GM20000 (cell line): ENCODE data around the gene BRCA1.
"Not testable (repeated sequence)": the region's sequence is repeated elsewhere in the genome, so short reads cannot be mapped to it uniquely, and the experiment has no call there.

Experiments used
- DNase-seq: peaks from one replicate; pipeline ENCODE4 v3.0.0; 2012; ENCODE audit warnings: low spot score
- TF ChIP-seq, protein P1 (sequence below): IDR thresholded peaks from 2 replicates; pipeline ENCODE4 v1.5.1; 2012; ENCODE audit warnings: mild to moderate bottlenecking, control low read depth; ENCODE audit errors: extremely low read depth, missing control alignments

Gene BRCA1

DNA sequence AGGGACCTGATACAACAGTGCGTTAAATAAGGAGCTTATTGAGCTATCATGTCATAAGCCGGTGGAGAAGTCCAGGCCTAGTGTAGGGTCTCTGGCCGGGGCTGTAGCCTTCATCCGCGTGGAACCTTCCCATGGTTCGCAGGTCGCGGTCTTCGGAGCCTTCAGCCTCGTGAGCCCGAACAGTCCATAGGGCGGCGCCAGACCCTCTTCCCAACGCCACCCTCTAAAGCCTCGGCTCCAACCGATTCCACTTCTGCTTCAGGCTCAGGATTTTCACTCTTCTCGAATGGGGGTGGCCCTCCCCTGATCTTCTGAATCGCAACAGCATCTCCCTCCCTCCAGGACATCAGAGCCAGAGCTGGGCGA, 10.3 kb upstream of the BRCA1 start:
- no peak for DNase-seq
- TF ChIP-seq, protein P1, sequence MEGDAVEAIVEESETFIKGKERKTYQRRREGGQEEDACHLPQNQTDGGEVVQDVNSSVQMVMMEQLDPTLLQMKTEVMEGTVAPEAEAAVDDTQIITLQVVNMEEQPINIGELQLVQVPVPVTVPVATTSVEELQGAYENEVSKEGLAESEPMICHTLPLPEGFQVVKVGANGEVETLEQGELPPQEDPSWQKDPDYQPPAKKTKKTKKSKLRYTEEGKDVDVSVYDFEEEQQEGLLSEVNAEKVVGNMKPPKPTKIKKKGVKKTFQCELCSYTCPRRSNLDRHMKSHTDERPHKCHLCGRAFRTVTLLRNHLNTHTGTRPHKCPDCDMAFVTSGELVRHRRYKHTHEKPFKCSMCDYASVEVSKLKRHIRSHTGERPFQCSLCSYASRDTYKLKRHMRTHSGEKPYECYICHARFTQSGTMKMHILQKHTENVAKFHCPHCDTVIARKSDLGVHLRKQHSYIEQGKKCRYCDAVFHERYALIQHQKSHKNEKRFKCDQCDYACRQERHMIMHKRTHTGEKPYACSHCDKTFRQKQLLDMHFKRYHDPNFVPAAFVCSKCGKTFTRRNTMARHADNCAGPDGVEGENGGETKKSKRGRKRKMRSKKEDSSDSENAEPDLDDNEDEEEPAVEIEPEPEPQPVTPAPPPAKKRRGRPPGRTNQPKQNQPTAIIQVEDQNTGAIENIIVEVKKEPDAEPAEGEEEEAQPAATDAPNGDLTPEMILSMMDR = no peak

DNA sequence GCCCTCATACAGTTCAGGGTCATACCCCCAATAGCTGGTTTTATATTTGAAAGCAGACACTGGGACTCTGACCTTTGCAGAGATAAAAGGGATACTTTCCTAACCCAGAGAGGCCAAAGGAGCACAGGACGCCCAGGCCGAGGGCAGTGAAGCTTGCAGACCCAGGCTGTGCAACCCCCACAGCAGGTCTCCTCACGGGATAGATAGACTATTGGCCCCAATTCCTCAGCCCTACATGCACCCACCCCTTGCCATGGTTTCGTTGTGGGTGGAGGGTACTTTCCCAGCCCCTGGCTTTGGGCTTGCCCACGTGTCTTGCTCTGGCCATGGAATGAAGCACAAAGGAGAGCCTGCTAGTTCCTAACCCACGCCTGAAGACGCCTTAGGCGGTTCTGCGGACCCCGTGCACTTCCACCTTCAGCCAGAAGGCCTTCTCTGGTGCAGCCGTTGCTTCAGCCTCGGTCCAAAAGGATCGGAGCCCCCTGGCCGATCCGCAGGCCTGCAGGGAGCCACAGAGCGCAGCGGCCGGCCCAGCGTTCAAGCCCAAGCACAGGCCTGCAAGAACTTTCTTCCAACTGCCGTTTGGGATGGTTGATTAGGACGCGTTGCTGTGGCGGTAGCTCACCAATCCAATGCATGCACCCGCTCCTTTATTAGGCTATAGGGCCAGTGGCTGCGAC, 9.8 kb upstream of the BRCA1 start:
- TF ChIP-seq, protein P1 = no peak

DNA sequence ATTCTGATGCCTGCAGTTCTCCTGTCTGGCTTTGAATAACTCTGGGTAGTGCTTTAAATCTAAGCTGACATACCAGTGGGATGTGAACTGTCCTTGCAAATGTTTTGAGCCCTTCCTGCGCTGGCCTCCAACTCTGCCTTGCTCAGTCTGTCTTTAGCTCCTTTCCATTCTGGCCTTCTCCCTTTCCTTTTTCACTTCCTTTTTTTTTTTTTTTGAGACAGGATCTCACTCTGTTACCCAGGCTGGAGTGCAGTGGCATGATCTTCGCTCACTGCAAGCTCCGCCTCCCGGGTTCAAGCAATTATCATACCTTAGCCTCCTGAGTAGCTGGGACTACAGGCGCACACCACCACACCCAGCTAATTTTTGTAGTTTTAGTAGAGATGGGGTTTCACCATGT, 8.3 kb upstream of the BRCA1 start:
- not testable (repeated sequence) for DNase-seq

More for the DNA sequence above, 9.8 kb upstream of the BRCA1 start:
- no peak for DNase-seq

DNA sequence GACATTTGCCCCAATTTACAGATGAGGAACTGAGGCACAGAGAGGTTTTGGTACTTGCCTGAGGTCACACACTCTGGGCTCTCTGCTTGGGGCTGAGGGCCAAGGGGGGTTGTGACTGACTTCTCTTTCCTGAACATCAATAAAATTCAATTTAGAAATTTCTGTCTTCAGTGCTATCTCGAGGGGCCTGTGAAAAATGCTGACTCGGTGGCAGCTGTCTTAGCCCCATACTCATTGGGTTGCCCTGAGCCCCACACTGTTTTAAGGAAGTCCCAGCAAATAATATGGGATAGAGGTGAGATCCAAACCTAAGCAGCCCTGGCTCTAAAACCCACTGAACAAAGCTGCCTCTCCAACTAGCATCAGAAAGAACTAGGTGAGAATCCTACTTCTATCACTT, 7.0 kb upstream of the BRCA1 start:
- TF ChIP-seq, protein P1 = no peak
- no peak for DNase-seq

DNA sequence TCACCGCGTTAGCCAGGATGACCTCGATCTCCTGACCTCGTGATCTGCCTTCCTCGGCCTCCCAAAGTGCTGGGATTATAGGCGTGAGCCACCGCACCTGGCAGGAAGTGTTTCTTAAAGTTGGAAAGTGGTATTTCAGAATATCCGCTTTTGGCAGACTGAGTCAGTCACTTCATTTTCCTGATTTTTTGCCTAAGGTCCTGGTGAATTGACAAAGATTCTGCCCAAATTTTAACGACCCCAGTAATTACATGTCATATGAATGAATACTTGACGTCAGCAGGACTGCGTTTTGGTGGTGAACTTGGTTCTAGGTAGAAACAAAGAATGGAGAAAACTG, 4.5 kb upstream of the BRCA1 start:
- TF ChIP-seq, protein P1 = no peak
- no peak for DNase-seq

DNA sequence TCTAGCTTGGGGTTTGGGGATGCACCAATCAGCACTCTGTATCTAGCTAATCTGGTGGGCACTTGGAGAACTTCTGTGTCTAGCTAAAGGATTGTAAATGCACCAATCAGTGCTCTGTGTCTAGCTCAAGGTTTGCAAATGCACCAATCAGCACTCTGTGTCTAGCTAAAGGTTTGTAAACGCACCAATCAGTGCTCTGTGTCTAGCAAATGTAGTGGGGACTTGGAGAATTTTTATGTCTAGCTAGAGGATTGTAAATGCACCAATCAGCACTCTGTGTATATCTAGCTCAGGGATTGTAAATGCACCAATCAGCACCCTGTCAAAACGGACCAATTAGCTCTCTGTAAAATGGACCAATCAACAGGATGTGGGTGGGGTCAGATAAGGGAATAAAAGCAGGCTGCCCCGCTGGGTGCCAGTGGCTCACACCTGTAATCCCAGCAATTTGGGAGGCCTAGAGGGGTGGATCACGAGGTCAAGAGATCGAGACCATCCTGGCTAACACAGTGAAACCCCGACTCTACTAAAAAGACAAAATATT, 2.2 kb upstream of the BRCA1 start:
- DNase-seq = not testable (repeated sequence)

DNA sequence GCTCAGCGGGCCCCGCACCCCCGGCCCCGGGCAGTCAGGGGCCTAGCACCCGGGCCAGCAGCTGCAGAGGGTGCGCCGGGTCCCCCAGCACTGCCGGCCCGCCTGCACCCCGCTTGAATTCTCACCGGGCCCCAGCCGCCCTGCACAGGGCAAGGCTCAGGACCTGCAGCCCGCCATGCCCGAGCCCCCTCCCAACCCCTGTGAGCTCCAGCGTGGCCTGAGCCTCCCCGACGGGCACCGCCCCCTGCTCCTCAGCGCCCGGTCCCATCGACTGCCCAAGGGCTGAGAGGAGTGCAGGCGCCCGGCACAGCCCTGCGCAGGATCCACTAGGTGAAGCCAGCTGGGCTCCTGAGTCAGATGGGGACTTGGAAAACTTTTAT, 1.7 kb upstream of the BRCA1 start:
- TF ChIP-seq, protein P1 = no peak
- DNase-seq = no peak

DNA sequence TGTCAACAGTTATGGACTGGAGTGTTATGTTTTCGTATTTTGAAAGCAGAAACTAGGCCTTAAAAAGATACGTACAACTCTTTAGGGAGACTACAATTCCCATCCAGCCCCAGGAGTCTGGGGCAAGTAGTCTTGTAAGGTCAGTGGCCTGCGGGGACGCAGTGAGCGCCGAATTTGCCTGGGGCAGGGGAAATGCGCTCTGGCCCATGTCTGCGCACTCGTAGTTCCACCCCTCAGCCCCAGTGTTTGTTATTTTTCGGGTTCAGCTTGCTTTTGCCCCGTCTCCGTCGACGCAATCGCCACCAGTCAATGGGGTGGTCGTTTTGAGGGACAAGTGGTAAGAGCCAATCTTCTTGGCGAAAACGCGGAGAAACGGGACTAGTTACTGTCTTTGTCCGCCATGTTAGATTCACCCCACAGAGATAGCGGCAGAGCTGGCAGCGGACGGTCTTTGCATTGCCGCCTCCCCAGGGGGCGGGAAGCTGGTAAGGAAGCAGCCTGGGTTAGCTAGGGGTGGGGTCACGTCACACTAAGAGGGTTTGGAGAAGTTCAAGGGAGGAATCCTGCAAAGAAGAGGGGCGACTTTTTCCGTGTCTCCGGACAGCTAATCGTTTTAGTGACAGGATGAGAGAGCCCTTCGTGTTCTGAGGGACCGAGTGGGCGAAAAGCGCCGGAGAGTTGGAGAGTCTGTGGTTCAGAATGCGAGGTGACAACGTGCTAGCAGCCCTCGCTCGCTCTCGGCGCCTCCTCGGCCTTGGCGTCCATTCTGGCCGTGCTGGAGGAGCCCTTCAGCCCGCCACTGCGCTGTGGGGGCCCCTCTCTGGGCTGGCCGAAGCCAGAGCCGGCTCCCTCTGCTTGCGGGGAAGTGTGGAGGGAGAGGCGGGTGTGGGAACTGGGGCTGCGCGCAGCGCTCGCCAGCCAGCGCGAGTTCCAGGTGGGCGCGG, 1.1 kb upstream of the BRCA1 start:
- no peak for DNase-seq
- TF ChIP-seq, protein P1 = no peak
